HEK293T (cell line): Measurements from ENCODE around the gene MFAP2.

Experiments
- CTBP1 ChIP-seq: fragments of 450-650 bp; IDR thresholded peaks from 2 replicates; pipeline ENCODE4 v1.6.1; 2016; ENCODE audit warnings: borderline replicate concordance
- ELF4 ChIP-seq: fragments of 450-650 bp; IDR thresholded peaks from 2 replicates; pipeline ENCODE4 v1.6.1; 2017; ENCODE audit warnings: antibody characterized with exemption
- NFRKB ChIP-seq: fragments of 450-650 bp; IDR thresholded peaks from 2 replicates; pipeline ENCODE4 v1.6.1; 2016; ENCODE audit warnings: mild to moderate bottlenecking, moderate library complexity
- SP1 ChIP-seq: fragments of 450-650 bp; IDR thresholded peaks from 2 replicates; pipeline ENCODE4 v1.6.1; 2017
- TARDBP ChIP-seq: fragments of 450-650 bp; IDR thresholded peaks from 2 replicates; pipeline ENCODE4 v1.6.1; 2016

GRCh38 chr1:16996845-16997244 is 16.4 kb upstream of the MFAP2 start:
- TF ChIP-seq SP1 (no peak), CTBP1 (no peak), NFRKB (no peak), ELF4 (no peak), TARDBP (no peak)
